MM.1S (cell line): ENCODE measurements around the gene ZNF320.

Experiments used
- DNase-seq: peaks from one replicate; pipeline ENCODE4 v3.0.0-alpha.2; 2015
- H2AFZ ChIP-seq: fragments of 300-600 bp; sonication (generic); 2 replicates; pipeline ENCODE4 v1.6.0; 2016; ENCODE audit warnings: antibody characterized with exemption, low read length
- H3F3A ChIP-seq: fragments of 300-600 bp; sonication (generic); 2 replicates; pipeline ENCODE4 v1.6.1; 2016; ENCODE audit warnings: mild to moderate bottlenecking, antibody characterized with exemption, low read length, moderate library complexity, mixed read lengths; ENCODE audit not compliant: insufficient read depth
- H3K27ac ChIP-seq: fragments of 300-600 bp; sonication (generic); 2 replicates; pipeline ENCODE4 v1.5.1; 2016; ENCODE audit warnings: mild to moderate bottlenecking, low read length
- H3K27me3 ChIP-seq: fragments of 300-600 bp; sonication (generic); replicated peaks from 2 replicates; pipeline ENCODE4 v1.6.0; 2016; ENCODE audit warnings: low read length; ENCODE audit not compliant: insufficient read depth
- H3K36me3 ChIP-seq: fragments of 300-600 bp; sonication (generic); replicated peaks from 2 replicates; pipeline ENCODE4 v1.6.1; 2016; ENCODE audit warnings: mild to moderate bottlenecking, low read length, mixed read lengths; ENCODE audit not compliant: insufficient read depth
- H3K4me1 ChIP-seq: fragments of 300-600 bp; sonication (generic); 2 replicates; pipeline ENCODE4 v1.6.1; 2016; ENCODE audit warnings: low read length, mixed read lengths
- H3K4me2 ChIP-seq: fragments of 300-600 bp; sonication (generic); 2 replicates; pipeline ENCODE4 v1.6.0; 2016; ENCODE audit warnings: low read depth, low read length
- H3K4me3 ChIP-seq: fragments of 300-600 bp; sonication (generic); 2 replicates; pipeline ENCODE4 v1.5.1; 2016; ENCODE audit warnings: low read length, mixed read lengths
- H3K79me2 ChIP-seq: fragments of 300-600 bp; sonication (generic); 2 replicates; pipeline ENCODE4 v1.6.1; 2016; ENCODE audit warnings: mixed run types, low read length, mixed read lengths
- H3K9ac ChIP-seq: fragments of 300-600 bp; sonication (generic); 2 replicates; pipeline ENCODE4 v1.6.1; 2016; ENCODE audit warnings: low read length, mixed read lengths
- H3K9me2 ChIP-seq: fragments of 300-600 bp; sonication (generic); replicated peaks from 2 replicates; pipeline ENCODE4 v1.6.1; 2016; ENCODE audit warnings: mild to moderate bottlenecking, low read length, mixed read lengths; ENCODE audit not compliant: insufficient read depth
- H3K9me3 ChIP-seq: fragments of 300-600 bp; sonication (generic); replicated peaks from 2 replicates; pipeline ENCODE4 v1.6.1; 2016; ENCODE audit warnings: mild to moderate bottlenecking, low read length, mixed read lengths; ENCODE audit not compliant: insufficient read depth
- H4K20me1 ChIP-seq: fragments of 300-600 bp; sonication (generic); 2 replicates; pipeline ENCODE4 v1.6.1; 2016; ENCODE audit warnings: mild to moderate bottlenecking, low read length, moderate library complexity, mixed read lengths; ENCODE audit not compliant: insufficient read depth
- EZH2 ChIP-seq: fragments of 300-600 bp; sonication (generic); optimal IDR thresholded peaks from 2 replicates; pipeline ENCODE3; 2017; ENCODE audit warnings: low read depth, mild to moderate bottlenecking, antibody characterized with exemption, low read length, mixed read lengths
- EZH2phosphoT487 ChIP-seq: fragments of 300-600 bp; sonication (generic); IDR thresholded peaks from 2 replicates; pipeline ENCODE4 v1.6.1; 2018; ENCODE audit warnings: antibody characterized with exemption, low read length
- TF ChIP-seq, protein P1 (sequence below): fragments of 300-600 bp; sonication (generic); IDR thresholded peaks from 2 replicates; pipeline ENCODE4 v1.5.1; 2016; ENCODE audit warnings: antibody characterized with exemption, low read length, mixed read lengths

The ZNF320 gene

DNA sequence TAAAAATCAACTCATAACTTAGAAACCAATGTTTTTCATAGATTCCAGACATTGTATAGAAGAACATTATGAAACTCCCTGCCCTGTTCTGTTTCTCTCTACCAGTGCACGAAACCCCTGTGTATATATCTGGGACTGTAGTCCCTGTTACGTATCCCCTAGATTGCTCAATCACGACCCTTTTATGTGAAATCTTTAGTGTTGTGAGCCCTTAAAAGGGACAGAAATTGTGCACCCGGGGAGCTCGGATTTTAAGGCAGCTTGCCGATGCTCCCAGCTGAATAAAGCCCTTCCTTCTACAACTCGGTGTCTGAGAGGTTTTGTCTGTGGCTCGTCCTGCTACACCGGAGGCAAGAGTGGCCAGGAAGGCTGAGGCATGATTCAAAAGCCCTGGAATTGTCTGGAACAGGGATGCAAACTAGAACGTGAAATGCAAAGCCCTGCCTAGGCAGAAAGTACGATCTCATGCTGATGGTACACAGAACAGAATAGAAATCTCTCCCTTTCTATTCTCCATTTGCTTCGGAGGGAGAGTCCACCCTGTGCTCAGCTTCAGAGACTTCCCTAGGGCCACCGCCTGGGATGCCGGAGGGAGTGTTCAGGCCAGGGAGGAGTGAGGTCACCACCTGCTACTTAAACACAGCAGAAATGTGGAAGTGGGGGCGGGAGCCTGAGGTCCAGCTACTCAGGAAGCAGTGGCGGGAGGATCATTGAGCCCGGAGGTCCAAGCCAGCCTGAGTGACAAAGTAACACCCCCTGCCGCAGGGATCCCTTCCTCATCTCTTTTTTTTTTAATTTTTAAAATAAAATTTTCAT lies 26.6 kb upstream of the ZNF320 start:
- Histone ChIP-seq H3K9me3 (no peaks in the 10 kb centered on the region), H3K9me2 (no peaks in the 10 kb centered on the region), H2AFZ (no peak overlapping the region), H3K4me3 (no peak overlapping the region), H3K4me1 (no peaks in the 10 kb centered on the region), H3K36me3 (no peaks in the 10 kb centered on the region), H3K9ac (no peak overlapping the region), H4K20me1 (no peaks in the 10 kb centered on the region), H3F3A (no peaks in the 10 kb centered on the region), H3K79me2 (no peaks in the 10 kb centered on the region), H3K27me3 (no peaks in the 10 kb centered on the region), H3K27ac (no peak overlapping the region), H3K4me2 (no peak overlapping the region)
- DNase-seq: no peak
- TF ChIP-seq EZH2phosphoT487: no peak
- TF ChIP-seq, protein P1, sequence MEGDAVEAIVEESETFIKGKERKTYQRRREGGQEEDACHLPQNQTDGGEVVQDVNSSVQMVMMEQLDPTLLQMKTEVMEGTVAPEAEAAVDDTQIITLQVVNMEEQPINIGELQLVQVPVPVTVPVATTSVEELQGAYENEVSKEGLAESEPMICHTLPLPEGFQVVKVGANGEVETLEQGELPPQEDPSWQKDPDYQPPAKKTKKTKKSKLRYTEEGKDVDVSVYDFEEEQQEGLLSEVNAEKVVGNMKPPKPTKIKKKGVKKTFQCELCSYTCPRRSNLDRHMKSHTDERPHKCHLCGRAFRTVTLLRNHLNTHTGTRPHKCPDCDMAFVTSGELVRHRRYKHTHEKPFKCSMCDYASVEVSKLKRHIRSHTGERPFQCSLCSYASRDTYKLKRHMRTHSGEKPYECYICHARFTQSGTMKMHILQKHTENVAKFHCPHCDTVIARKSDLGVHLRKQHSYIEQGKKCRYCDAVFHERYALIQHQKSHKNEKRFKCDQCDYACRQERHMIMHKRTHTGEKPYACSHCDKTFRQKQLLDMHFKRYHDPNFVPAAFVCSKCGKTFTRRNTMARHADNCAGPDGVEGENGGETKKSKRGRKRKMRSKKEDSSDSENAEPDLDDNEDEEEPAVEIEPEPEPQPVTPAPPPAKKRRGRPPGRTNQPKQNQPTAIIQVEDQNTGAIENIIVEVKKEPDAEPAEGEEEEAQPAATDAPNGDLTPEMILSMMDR: no peak
- TF ChIP-seq EZH2: no peak

DNA sequence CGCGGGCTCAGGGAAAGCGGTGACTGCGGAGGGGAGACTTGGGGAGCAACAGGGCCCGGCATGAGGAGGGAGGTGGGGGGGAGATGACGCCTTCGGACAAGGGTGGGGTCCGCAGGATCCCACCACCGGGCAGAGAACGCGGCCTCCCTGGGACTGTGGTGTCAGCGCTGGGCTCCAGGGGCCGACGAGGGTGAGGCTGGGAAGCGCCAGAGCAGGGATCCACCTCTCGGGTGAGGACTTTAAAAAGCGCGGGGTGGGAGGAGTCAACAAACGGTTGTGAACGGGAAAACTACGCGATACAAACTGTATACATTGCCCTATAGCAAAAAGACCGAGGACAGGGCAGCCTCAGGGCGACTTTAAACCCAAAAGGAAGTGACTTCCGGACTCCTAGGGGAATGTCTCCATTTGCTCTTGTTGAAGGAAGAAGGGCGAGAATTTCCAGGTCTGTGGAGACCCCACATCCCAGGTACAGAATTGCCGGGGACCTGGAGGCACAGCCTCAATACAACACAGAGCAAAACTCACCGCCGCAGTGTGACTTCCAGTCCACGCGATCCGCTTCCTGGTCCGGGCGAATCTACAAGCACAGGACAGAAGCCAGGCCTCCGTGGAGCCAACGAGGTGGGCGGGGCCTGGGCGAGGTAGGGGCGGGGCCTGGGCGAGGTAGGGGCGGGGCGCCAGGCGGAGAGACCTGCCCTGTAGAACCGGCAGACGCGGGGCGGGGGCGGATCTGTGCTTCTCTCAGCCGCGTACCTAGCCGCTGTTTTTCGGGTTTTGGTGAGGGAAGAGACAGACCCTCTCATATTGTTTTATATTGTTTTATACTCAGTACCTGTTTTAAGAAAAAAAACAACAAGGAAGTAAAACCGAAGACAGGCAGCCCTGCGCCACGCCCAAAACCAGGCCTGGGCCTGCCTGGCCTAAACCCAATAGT lies 25.7 kb upstream of the ZNF320 start, which contains the start of gene ZNF888:
Gene ZNF888, minus strand, starts transcription at position 588 of the 937 bp plus-strand sequence. CDS start 5,555 bp downstream, outside the sequence.
- H3K9me3 ChIP-seq: no peaks in the 10 kb centered on the region
- DNase-seq: peak; percentile 26
- H3K4me2 ChIP-seq: peak within 1 kb of the TSS; percentile 49; the same call in 1 of the 2 replicates
- H4K20me1 ChIP-seq: no peaks in the 10 kb centered on the region
- no peaks in the 10 kb centered on the region for H3K79me2 ChIP-seq
- H3F3A ChIP-seq: no peaks in the 10 kb centered on the region
- no peak within 1 kb of the TSS for H3K9ac ChIP-seq
- peak within 1 kb of the TSS; percentile 48 for H3K4me3 ChIP-seq
- no peaks in the 10 kb centered on the region for H3K4me1 ChIP-seq
- no peaks in the 10 kb centered on the region for H3K27me3 ChIP-seq
- H2AFZ ChIP-seq: peak within 1 kb of the TSS; percentile 45
- H3K36me3 ChIP-seq: no peaks in the 10 kb centered on the region
- H3K9me2 ChIP-seq: no peaks in the 10 kb centered on the region
- no peak within 1 kb of the TSS for H3K27ac ChIP-seq
- TF ChIP-seq, protein P1: no peak
- TF ChIP-seq EZH2: no peak

DNA sequence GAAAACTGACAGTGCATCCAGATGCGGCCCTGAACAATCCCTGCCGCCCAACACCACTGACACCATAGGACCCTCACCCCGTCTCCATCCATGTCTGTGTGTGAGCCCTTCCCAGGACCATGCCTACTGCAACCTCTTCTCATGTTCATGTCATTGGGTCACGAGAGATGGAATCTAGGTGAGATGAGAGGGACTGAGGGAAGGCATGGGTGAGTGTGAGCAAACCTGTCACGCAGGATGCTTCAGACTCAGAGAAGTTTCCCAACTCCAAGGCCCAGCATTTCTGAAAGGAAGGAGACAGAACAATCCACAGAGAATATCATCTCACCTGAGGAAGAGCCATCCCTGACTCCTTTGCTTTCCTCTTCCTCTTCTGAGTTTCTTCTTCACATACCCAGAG lies 20.1 kb upstream of the ZNF320 start:
- H3K4me2 ChIP-seq: no peak overlapping the region
- no peak overlapping the region for H3K9ac ChIP-seq
- no peak for DNase-seq
- no peak overlapping the region for H2AFZ ChIP-seq
- no peaks in the 10 kb centered on the region for H4K20me1 ChIP-seq
- H3K27me3 ChIP-seq: no peaks in the 10 kb centered on the region
- H3K9me2 ChIP-seq: no peaks in the 10 kb centered on the region
- H3K27ac ChIP-seq: no peak overlapping the region
- no peaks in the 10 kb centered on the region for H3K9me3 ChIP-seq
- H3F3A ChIP-seq: no peaks in the 10 kb centered on the region
- TF ChIP-seq EZH2 (no peak), EZH2phosphoT487 (no peak)
- TF ChIP-seq, protein P1: no peak
- H3K79me2 ChIP-seq: no peaks in the 10 kb centered on the region
- no peaks in the 10 kb centered on the region for H3K4me1 ChIP-seq
- H3K36me3 ChIP-seq: no peaks in the 10 kb centered on the region
- H3K4me3 ChIP-seq: no peak overlapping the region
